SK-N-SH (cell line): ENCODE data around the gene FALEC. TPM values are rescaled to one million over a fixed set of nuclear protein-coding genes. Genes with fewer than 3 reads are reported as not detected.

ENCODE experiments used
- CTCF ChIA-PET: fragments of 300-600, 350-600 bp; formaldehyde crosslinking; extraction: SDS; loops from one replicate; lab custom pipeline; 2021; lab: Yijun Ruan, JAX
- POLR2A ChIA-PET: fragments of 350-600 bp; sonication (Branson Sonifier 250); formaldehyde crosslinking; extraction: SDS; loops from one replicate; lab custom pipeline; 2020; ENCODE audit warnings: antibody characterized with exemption, inconsistent platforms; lab: Yijun Ruan, JAX
- DNase-seq: peaks from one replicate; pipeline ENCODE4 v3.0.0; 2012
- H2AFZ ChIP-seq: fragments of 200-600 bp; sonication (generic); 2 replicates; pipeline ENCODE4 v1.8.1; 2016; ENCODE audit warnings: antibody characterized with exemption, mild to moderate bottlenecking, low read depth
- H3F3A ChIP-seq: fragments of 200-600 bp; sonication (generic); replicated peaks from 2 replicates; pipeline ENCODE3; 2016; ENCODE audit warnings: antibody characterized with exemption, mild to moderate bottlenecking; ENCODE audit not compliant: insufficient read depth
- H3K27ac ChIP-seq, 2 experiments: fragments of 200-500 bp in 1 of 2; fragments of 200-600 bp in 1 of 2; sonication (Bioruptor generic) in 1 of 2; sonication (generic), shearing (Covaris generic) in 1 of 2; 2 replicates each; pipeline versions ENCODE4 v1.5.1 to v1.6.1; 2014 to 2016; ENCODE audit warnings: low read depth in 2 of 2, inconsistent platforms in 1 of 2, low read length in 1 of 2, mild to moderate bottlenecking in 1 of 2, mixed read lengths in 1 of 2
- H3K27me3 ChIP-seq: fragments of 200-600 bp; sonication (generic), shearing (Covaris generic); 2 replicates; pipeline ENCODE4 v1.6.1; 2016; ENCODE audit warnings: mixed run types; ENCODE audit not compliant: insufficient read depth
- H3K36me3 ChIP-seq, 2 experiments: fragments of 200-500 bp in 1 of 2; fragments of 200-600 bp in 1 of 2; sonication (Bioruptor generic) in 1 of 2; sonication (generic) in 1 of 2; replicated peaks in 1 of 2; 2 replicates each; pipeline versions ENCODE3 to v1.5.1; 2014 to 2016; ENCODE audit warnings: low read length in 1 of 2, mild to moderate bottlenecking in 1 of 2; ENCODE audit not compliant: insufficient read depth in 2 of 2, control insufficient read depth in 1 of 2
- H3K4me1 ChIP-seq, 2 experiments: fragments of 200-500 bp in 1 of 2; fragments of 200-600 bp in 1 of 2; sonication (Bioruptor generic) in 1 of 2; sonication (generic), shearing (Covaris generic) in 1 of 2; 2 replicates each; pipeline versions ENCODE4 v1.5.1 to v1.6.1; 2014 to 2016; ENCODE audit warnings: low read depth in 1 of 2, low read length in 1 of 2, mixed run types in 1 of 2; ENCODE audit not compliant: insufficient read depth in 2 of 2, control insufficient read depth in 1 of 2
- H3K4me2 ChIP-seq: fragments of 200-600 bp; sonication (generic), shearing (Covaris generic); 2 replicates; pipeline ENCODE4 v1.6.1; 2017; ENCODE audit warnings: mixed run types
- H3K4me3 ChIP-seq, 2 experiments: fragments of 200-500 bp in 1 of 2; fragments of 200-600 bp in 1 of 2; sonication (Bioruptor generic) in 1 of 2; sonication (generic), shearing (Covaris generic) in 1 of 2; 2 replicates each; pipeline versions ENCODE4 v1.5.1 to v1.8.1; 2014 to 2016; ENCODE audit warnings: low read depth in 2 of 2, inconsistent platforms in 1 of 2, low read length in 1 of 2, mild to moderate bottlenecking in 1 of 2, mixed read lengths in 1 of 2, moderate library complexity in 1 of 2
- H3K79me2 ChIP-seq: fragments of 200-600 bp; sonication (generic); 2 replicates; pipeline ENCODE4 v1.8.1; 2017; ENCODE audit warnings: mild to moderate bottlenecking; ENCODE audit not compliant: insufficient read depth
- H3K9ac ChIP-seq: fragments of 200-600 bp; sonication (generic); 2 replicates; pipeline ENCODE4 v1.6.1; 2017; ENCODE audit warnings: mixed run types
- H3K9me2 ChIP-seq: fragments of 200-600 bp; sonication (generic); 2 replicates; pipeline ENCODE4 v1.6.1; 2017; ENCODE audit warnings: mixed run types
- H3K9me3 ChIP-seq: fragments of 200-600 bp; sonication (generic); 2 replicates; pipeline ENCODE4 v1.6.1; 2017; ENCODE audit warnings: mixed run types, mild to moderate bottlenecking, moderate library complexity
- H4K20me1 ChIP-seq: fragments of 200-600 bp; sonication (generic); 2 replicates; pipeline ENCODE4 v1.6.1; 2017; ENCODE audit warnings: mild to moderate bottlenecking, mixed run types; ENCODE audit not compliant: insufficient read depth
- CHD2 ChIP-seq: fragments of 150-350 bp; IDR thresholded peaks from 2 replicates; pipeline ENCODE4 v1.6.1; 2018; ENCODE audit warnings: low read length; ENCODE audit not compliant: partially characterized antibody
- CTCF ChIP-seq: fragments of 200-600 bp; sonication (generic); IDR thresholded peaks from 2 replicates; pipeline ENCODE4 v1.6.1; 2017; ENCODE audit warnings: antibody characterized with exemption, mild to moderate bottlenecking, moderate library complexity
- EP300 ChIP-seq, 2 experiments: IDR thresholded peaks; 2 replicates each; pipeline versions ENCODE4 v1.4.0 to v1.6.1; 2012; ENCODE audit warnings: borderline replicate concordance in 1 of 2, low read depth in 1 of 2, low read length in 1 of 2
- FOXM1 ChIP-seq: IDR thresholded peaks from 2 replicates; pipeline ENCODE4 v1.4.0; 2012; ENCODE audit warnings: low read depth, mild to moderate bottlenecking
- GABPA ChIP-seq: IDR thresholded peaks from 2 replicates; pipeline ENCODE4 v1.4.0; 2012; ENCODE audit warnings: low read depth, mild to moderate bottlenecking
- MAX ChIP-seq: IDR thresholded peaks from 2 replicates; pipeline ENCODE4 v1.4.0; 2012; ENCODE audit warnings: low read depth
- MEF2A ChIP-seq: IDR thresholded peaks from 2 replicates; pipeline ENCODE4 v1.4.0; 2012; ENCODE audit warnings: low read depth, borderline replicate concordance
- NRF1 ChIP-seq: IDR thresholded peaks from 2 replicates; pipeline ENCODE4 v1.6.1; 2012; ENCODE audit warnings: low read depth, mild to moderate bottlenecking, low read length
- PBX3 ChIP-seq: IDR thresholded peaks from 2 replicates; pipeline ENCODE4; 2012
- RCOR1 ChIP-seq: fragments of 150-350 bp; IDR thresholded peaks from 2 replicates; pipeline ENCODE4 v1.6.1; 2017; ENCODE audit warnings: antibody characterized with exemption, low read length
- REST ChIP-seq: IDR thresholded peaks from 2 replicates; pipeline ENCODE4 v1.6.1; 2012; ENCODE audit warnings: mild to moderate bottlenecking, low read depth, low read length, moderate library complexity
- RFX5 ChIP-seq: IDR thresholded peaks from 2 replicates; pipeline ENCODE4 v1.6.1; 2012; ENCODE audit warnings: mild to moderate bottlenecking, improper control_type of control experiment, low read length
- RXRA ChIP-seq: IDR thresholded peaks from 2 replicates; pipeline ENCODE4 v1.4.0; 2012; ENCODE audit warnings: low read depth, mild to moderate bottlenecking, borderline replicate concordance
- SMC3 ChIP-seq: IDR thresholded peaks from 2 replicates; pipeline ENCODE4 v1.6.1; 2012; ENCODE audit warnings: low read depth, low read length, improper control_type of control experiment
- TAF1 ChIP-seq: IDR thresholded peaks from 2 replicates; pipeline ENCODE4 v1.6.1; 2012; ENCODE audit warnings: low read depth, mild to moderate bottlenecking, low read length, moderate library complexity, borderline replicate concordance
- TEAD4 ChIP-seq: IDR thresholded peaks from 2 replicates; pipeline ENCODE4 v1.4.0; 2012; ENCODE audit warnings: mild to moderate bottlenecking, borderline replicate concordance; ENCODE audit not compliant: insufficient read depth
- USF1 ChIP-seq: IDR thresholded peaks from 2 replicates; pipeline ENCODE4 v1.4.0; 2012; ENCODE audit warnings: low read depth, borderline replicate concordance
- YY1 ChIP-seq: IDR thresholded peaks from 2 replicates; pipeline ENCODE4 v1.4.0; 2012; ENCODE audit warnings: low read depth, mild to moderate bottlenecking
- ZBTB33 ChIP-seq: IDR thresholded peaks from 2 replicates; pipeline ENCODE4 v1.4.0; 2012; ENCODE audit warnings: low read depth, borderline replicate concordance
- WGBS: methylation state at CpG from one replicate; pipeline ENCODE4 v1.1.6; 2017; ENCODE audit warnings: low lambda C conversion rate; 5-methylcytosine and 5-hydroxymethylcytosine counted together
- polyA plus RNA-seq, 3 experiments: library from polyadenylated mRNA; depleted of rRNA; stranded (reverse); fragments of >200 nt; gene quantifications; 2 replicates each; pipeline ENCODE4 v1.2.3, GENCODE V29; 2012

FALEC gene
- polyA plus RNA-seq, 1 of the 3 experiments (the other 2 are of a cell fraction), result 0.72 TPM

GRCh38 chr1:150551051-150551783, 35.7 kb downstream of the FALEC start (continued):
- TF ChIP-seq ZBTB33, result no peak
- no peak for TF ChIP-seq YY1

GRCh38 chr1:150551784-150552127, 36.2 kb downstream of the FALEC start:
- H3K27ac ChIP-seq, result no peak overlapping the region
- H3K36me3 ChIP-seq, result no peaks in the 10 kb centered on the region
- no peak for DNase-seq
- no peak overlapping the region for H3K4me2 ChIP-seq
- H3K4me1 ChIP-seq, result peaks cover 8 to 13% of the 10 kb centered on the region in 2 experiments; a peak in 2 of 4 replicates
- H3K4me3 ChIP-seq, result no peak overlapping the region
- no peaks in the 10 kb centered on the region for H3K9me3 ChIP-seq
- ChIA-PET CTCF (interaction anchor here (2.7 to 7.3 kb wide), 2 partner anchors 9 to 15 kb away, joined by 8 to 88 read pairs; no protein-coding TSS in a partner anchor), POLR2A (interaction anchor here (0.6 to 1.2 kb wide), 2 partner anchors 9 to 197 kb away, joined by 4 to 5 read pairs; no protein-coding TSS in a partner anchor)
- H3K9ac ChIP-seq, result no peak overlapping the region
- no peaks in the 10 kb centered on the region for H4K20me1 ChIP-seq
- H3F3A ChIP-seq, result peaks cover 17% of the 10 kb centered on the region
- WGBS, result 67% methylated on average over 1 of the region's 1 CpG
- H3K9me2 ChIP-seq, result no peaks in the 10 kb centered on the region
- no peak overlapping the region for H2AFZ ChIP-seq
- no peak for TF ChIP-seq YY1
- no peak for TF ChIP-seq USF1
- no peak for TF ChIP-seq FOXM1
- TF ChIP-seq RFX5, result no peak
- TF ChIP-seq NRF1, result no peak
- TF ChIP-seq TEAD4, result no peak
- TF ChIP-seq REST, result no peak
- no peak for TF ChIP-seq PBX3
- TF ChIP-seq GABPA, result no peak
- TF ChIP-seq RXRA, result no peak
- TF ChIP-seq SMC3, result no peak
- TF ChIP-seq MAX, result no peak
- no peak for TF ChIP-seq TAF1
- no peak for TF ChIP-seq CTCF
- TF ChIP-seq RCOR1, result no peak
- no peak for TF ChIP-seq EP300 (IDR thresholded peaks at IDR 0.05; ENCODE audit: borderline replicate concordance in 1 of 2, low read depth in 1 of 2, low read length in 1 of 2)
- no peak for TF ChIP-seq MEF2A
- no peak for TF ChIP-seq CHD2
- no peaks in the 10 kb centered on the region for H3K27me3 ChIP-seq
- no peaks in the 10 kb centered on the region for H3K79me2 ChIP-seq
